ENCODE measurements around the gene LAT.
"Not testable (repeated sequence)": the region's sequence is repeated elsewhere in the genome, so short reads cannot be mapped to it uniquely, and the experiment has no call there.

GRCh38 chr16:28980330-28980729 is 4.5 kb upstream of the LAT start:
- not testable (repeated sequence) for TF ChIP-seq CTCF (IDR thresholded peaks at IDR 0.05 in 4 of 5, conservative IDR thresholded peaks at IDR 0.05 in 1 of 5); POLR2A (IDR thresholded peaks at IDR 0.05)

All from gastrocnemius medialis (tissue), 4 donors.